GM12891 (cell line): ENCODE results near the gene TSHR.

Experiments used
- DNase-seq: peaks from one replicate; pipeline ENCODE4 v3.0.0; 2011; ENCODE audit warnings: low spot score; ENCODE audit not compliant: insufficient read length
- FAIRE-seq: peaks from 2 replicates; lab custom pipeline; 2011; peaks lifted over from hg19 to GRCh38; lab: Jason Lieb, UNC
- PAX5 ChIP-seq: IDR thresholded peaks from 2 replicates; pipeline ENCODE4 v1.6.1; 2011; ENCODE audit warnings: low read length, moderate library complexity, mild to moderate bottlenecking; ENCODE audit not compliant: insufficient read depth, severe bottlenecking
- POLR2A ChIP-seq: IDR thresholded peaks from 2 replicates; pipeline ENCODE4 v1.6.1; 2011; ENCODE audit warnings: low read depth, low read length, control low read depth
- POLR2AphosphoS5 ChIP-seq: IDR thresholded peaks from 2 replicates; pipeline ENCODE4 v1.6.1; 2011; ENCODE audit warnings: low read depth, low read length, control low read depth
- POU2F2 ChIP-seq: IDR thresholded peaks from 2 replicates; pipeline ENCODE4 v1.6.1; 2011; ENCODE audit warnings: low read depth, mild to moderate bottlenecking, control low read depth, low read length, moderate library complexity
- SPI1 ChIP-seq: IDR thresholded peaks from 2 replicates; pipeline ENCODE4 v1.6.1; 2011; ENCODE audit warnings: low read depth, low read length, control low read depth
- TAF1 ChIP-seq: IDR thresholded peaks from 2 replicates; pipeline ENCODE4 v1.6.1; 2011; ENCODE audit warnings: low read depth, low read length, control low read depth

TSHR gene

GRCh38 chr14:81169711-81170103 lies 214.3 kb downstream of the TSHR start:
- FAIRE-seq (no peak), DNase-seq (no peak)
- no peak for TF ChIP-seq TAF1
- no peak for TF ChIP-seq POLR2A
- no peak for TF ChIP-seq PAX5
- TF ChIP-seq SPI1 = no peak
- TF ChIP-seq POU2F2 = no peak
- TF ChIP-seq POLR2AphosphoS5 = no peak

- peak; percentile 44 for DNase-seq
- peak; percentile 80 for FAIRE-seq
- peak; percentile 83 for TF ChIP-seq POLR2A
- TF ChIP-seq SPI1 = no peak
- peak; percentile 49 for TF ChIP-seq PAX5
- peak; percentile 81 for TF ChIP-seq POLR2AphosphoS5
- TF ChIP-seq POU2F2 = peak; percentile 75; the same call in 1 of the 2 replicates
- TF ChIP-seq TAF1 = peak; percentile 71
These were observed 214.8 kb downstream of the TSHR start for GRCh38 chr14:81170104-81170828.

DNA sequence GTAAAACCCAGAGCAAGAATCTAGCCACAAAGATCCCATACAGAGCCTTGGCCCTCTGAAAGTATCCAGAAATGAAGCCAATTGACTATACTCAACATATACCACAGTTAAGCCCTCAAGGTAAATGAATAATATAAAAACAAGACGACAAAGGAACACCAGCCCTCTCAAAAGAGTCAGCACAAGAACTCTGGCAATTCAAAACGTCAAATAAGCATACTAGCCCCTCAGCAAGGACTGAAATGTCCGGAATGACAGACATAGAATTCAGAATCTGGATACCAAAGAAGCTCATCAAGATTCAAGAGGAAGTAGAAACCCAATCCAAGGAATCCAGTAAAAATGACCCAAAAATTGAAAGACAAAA lies 215.4 kb downstream of the TSHR start:
- TF ChIP-seq TAF1 = no peak
- no peak for TF ChIP-seq SPI1
- TF ChIP-seq POLR2A = no peak
- TF ChIP-seq PAX5 = no peak
- TF ChIP-seq POU2F2 = no peak
- no peak for TF ChIP-seq POLR2AphosphoS5
- no peak for DNase-seq
- FAIRE-seq = no peak

GRCh38 chr14:81172353-81172752 lies 216.9 kb downstream of the TSHR start:
- peak; percentile 73 for TF ChIP-seq SPI1
- no peak for TF ChIP-seq TAF1
- TF ChIP-seq POLR2A = no peak
- TF ChIP-seq PAX5 = no peak
- FAIRE-seq = peak; percentile 13
- no peak for DNase-seq

GRCh38 chr14:81172881-81173280 lies 217.5 kb downstream of the TSHR start:
- DNase-seq = no peak
- no peak for FAIRE-seq

GRCh38 chr14:81176241-81176640 lies 220.8 kb downstream of the TSHR start:
- DNase-seq (no peak), FAIRE-seq (no peak)
- TF ChIP-seq PAX5 = no peak
- TF ChIP-seq POLR2AphosphoS5 = no peak
- no peak for TF ChIP-seq SPI1
- no peak for TF ChIP-seq POU2F2
- TF ChIP-seq POLR2A = no peak
- no peak for TF ChIP-seq TAF1

More at GRCh38 chr14:81172881-81173280, 217.5 kb downstream of the TSHR start:
- TF ChIP-seq POLR2AphosphoS5 (no peak), POU2F2 (no peak), PAX5 (no peak), SPI1 (no peak), TAF1 (no peak)

DNA sequence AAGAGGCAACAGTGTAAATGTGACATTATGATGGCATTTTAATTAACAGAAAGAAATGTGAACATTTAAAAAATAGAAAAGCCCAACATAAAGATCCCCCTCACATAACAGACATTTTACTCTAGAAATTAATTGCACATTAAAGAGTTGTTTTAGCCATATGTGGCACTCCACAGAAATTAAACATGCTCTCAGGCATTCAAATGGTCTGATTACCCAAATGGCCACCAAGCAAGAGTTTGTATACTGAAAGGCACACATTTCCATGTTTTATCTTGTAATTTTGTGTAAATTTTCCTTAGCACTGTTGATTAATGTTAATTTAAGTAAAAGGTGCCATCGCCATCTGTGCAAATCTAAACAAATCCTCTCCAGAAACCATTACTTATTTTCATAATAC lies 221.8 kb downstream of the TSHR start:
- no peak for TF ChIP-seq POLR2AphosphoS5
- TF ChIP-seq TAF1 = no peak
- TF ChIP-seq SPI1 = no peak
- FAIRE-seq (no peak), DNase-seq (no peak)

GRCh38 chr14:81178063-81178462 lies 222.6 kb downstream of the TSHR start:
- DNase-seq (no peak), FAIRE-seq (no peak)
- TF ChIP-seq SPI1 (0 out of 2 replicates have a peak, but pooled peaks have one; percentile 12), POU2F2 (no peak)

DNA sequence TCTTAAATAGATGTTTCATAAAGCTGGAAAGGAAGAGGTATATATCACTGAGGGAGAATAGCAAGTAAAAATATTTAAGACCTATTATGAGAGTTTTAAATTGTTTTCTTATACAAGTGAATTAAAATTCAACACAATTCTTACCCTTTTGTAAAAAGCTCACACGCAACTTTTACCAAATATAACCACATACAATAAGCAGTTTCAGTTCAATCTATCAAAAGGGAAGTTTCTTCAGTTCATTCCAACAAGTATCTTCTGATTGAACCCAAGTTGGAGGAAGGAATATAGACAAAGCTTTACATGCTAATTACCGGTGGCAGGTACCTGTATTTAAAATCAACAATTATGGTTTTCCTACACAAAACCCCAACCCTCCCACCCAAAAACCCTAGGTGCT lies 224.2 kb downstream of the TSHR start:
- FAIRE-seq (no peak), DNase-seq (no peak)
- TF ChIP-seq POLR2A = no peak
- no peak for TF ChIP-seq POLR2AphosphoS5
- no peak for TF ChIP-seq TAF1
- TF ChIP-seq POU2F2 = no peak
- no peak for TF ChIP-seq PAX5
- no peak for TF ChIP-seq SPI1
